ENCODE measurements around the gene NEURL1B. TPM values are rescaled to one million over a fixed set of nuclear protein-coding genes. Genes with fewer than 3 reads are reported as not detected.

The NEURL1B gene
- total RNA-seq, 1 donor from 2014 or later, result 9.8 TPM

DNA sequence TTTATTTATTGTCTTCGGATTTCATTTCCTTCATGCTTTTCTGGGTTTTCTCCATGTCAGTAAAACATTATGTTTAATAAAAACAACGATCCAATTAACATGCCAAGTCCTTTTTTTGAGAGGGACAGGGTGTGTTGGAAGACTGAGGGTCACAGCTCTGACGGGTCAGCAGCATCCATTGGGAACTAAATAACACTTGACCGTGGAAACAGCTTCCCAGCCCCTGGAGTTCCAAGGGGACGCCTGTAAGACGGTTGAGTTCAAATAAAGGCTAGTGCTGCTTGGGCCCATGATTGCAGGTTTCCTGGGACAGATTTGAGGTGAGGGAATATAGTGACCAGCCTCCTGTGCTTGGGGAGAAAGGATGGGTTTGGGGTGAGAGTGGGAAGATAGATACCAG is 30.4 kb upstream of the NEURL1B start:
- Histone ChIP-seq H3K4me2 (ENCODE audit: low read length) (no peak overlapping the region), H3K4me1 (ENCODE audit: insufficient read depth, low read length) (no peaks in the 10 kb centered on the region), H3K79me2 (ENCODE audit: insufficient read depth, low read length) (no peaks in the 10 kb centered on the region), H3K27ac (ENCODE audit: low read depth, low read length) (no peak overlapping the region), H3K9ac (ENCODE audit: low read length) (no peak overlapping the region), H3K27me3 (ENCODE audit: insufficient read depth, low read length) (peaks cover 10% of the 10 kb centered on the region), H2AFZ (ENCODE audit: low read depth, low read length) (no peak overlapping the region), H3K9me3 (ENCODE audit: insufficient read depth, low read depth, low read length) (peaks cover 3% of the 10 kb centered on the region), H3K4me3 (ENCODE audit: insufficient read depth, low read depth, low read length) (no peak overlapping the region), H4K20me1 (ENCODE audit: insufficient read depth, low read length) (no peaks in the 10 kb centered on the region), H3K36me3 (ENCODE audit: insufficient read depth, low read length) (no peaks in the 10 kb centered on the region)
- Mint-ChIP-seq H3K27ac (ENCODE audit: unreplicated experiment) (no peak overlapping the region), H3K4me1 (ENCODE audit: low read depth, unreplicated experiment) (no peaks in the 10 kb centered on the region), H3K36me3 (ENCODE audit: low read depth, unreplicated experiment) (no peaks in the 10 kb centered on the region), H3K4me3 (ENCODE audit: unreplicated experiment) (no peak overlapping the region), H3K27me3 (ENCODE audit: low read depth, unreplicated experiment) (peaks cover 21% of the 10 kb centered on the region), H3K9me3 (ENCODE audit: unreplicated experiment) (peaks cover 19% of the 10 kb centered on the region)
- DNase-seq (ENCODE audit: low read depth) (no peak), FAIRE-seq (no peak)
- no peak for TF ChIP-seq EZH2 (IDR thresholded peaks at IDR 0.05; ENCODE audit: insufficient read depth, low read length)
- TF ChIP-seq, protein P1, sequence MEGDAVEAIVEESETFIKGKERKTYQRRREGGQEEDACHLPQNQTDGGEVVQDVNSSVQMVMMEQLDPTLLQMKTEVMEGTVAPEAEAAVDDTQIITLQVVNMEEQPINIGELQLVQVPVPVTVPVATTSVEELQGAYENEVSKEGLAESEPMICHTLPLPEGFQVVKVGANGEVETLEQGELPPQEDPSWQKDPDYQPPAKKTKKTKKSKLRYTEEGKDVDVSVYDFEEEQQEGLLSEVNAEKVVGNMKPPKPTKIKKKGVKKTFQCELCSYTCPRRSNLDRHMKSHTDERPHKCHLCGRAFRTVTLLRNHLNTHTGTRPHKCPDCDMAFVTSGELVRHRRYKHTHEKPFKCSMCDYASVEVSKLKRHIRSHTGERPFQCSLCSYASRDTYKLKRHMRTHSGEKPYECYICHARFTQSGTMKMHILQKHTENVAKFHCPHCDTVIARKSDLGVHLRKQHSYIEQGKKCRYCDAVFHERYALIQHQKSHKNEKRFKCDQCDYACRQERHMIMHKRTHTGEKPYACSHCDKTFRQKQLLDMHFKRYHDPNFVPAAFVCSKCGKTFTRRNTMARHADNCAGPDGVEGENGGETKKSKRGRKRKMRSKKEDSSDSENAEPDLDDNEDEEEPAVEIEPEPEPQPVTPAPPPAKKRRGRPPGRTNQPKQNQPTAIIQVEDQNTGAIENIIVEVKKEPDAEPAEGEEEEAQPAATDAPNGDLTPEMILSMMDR (IDR thresholded peaks at IDR 0.05; ENCODE audit: insufficient read depth, low read depth, low read length), result no peak

DNA sequence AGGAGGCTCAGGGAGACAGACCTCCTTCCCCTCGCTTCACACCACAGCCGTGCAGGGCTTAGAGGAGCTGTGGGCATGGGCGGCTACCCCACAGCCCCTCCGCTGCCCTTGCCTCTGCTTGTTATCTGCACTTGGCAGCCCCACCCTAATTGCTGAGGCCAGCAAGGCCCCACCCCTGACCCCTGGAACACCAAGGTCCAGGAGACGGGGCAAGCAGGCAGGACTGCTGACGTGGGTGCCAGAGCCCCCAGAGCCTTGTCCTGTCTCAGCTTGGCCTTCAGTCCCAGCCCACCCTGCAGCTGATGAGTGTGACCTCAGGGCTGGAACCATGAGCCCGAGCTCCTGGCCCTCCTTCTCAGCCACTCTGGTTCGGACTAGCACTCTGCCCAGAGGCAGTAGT is 29.1 kb upstream of the NEURL1B start:
- Mint-ChIP-seq H3K4me1 (ENCODE audit: low read depth, unreplicated experiment) (no peaks in the 10 kb centered on the region), H3K36me3 (ENCODE audit: low read depth, unreplicated experiment) (no peaks in the 10 kb centered on the region), H3K27ac (ENCODE audit: unreplicated experiment) (no peak overlapping the region), H3K4me3 (ENCODE audit: unreplicated experiment) (no peak overlapping the region), H3K9me3 (ENCODE audit: unreplicated experiment) (peaks cover 13% of the 10 kb centered on the region), H3K27me3 (ENCODE audit: low read depth, unreplicated experiment) (peaks cover 21% of the 10 kb centered on the region)
- TF ChIP-seq, protein P1 (IDR thresholded peaks at IDR 0.05; ENCODE audit: insufficient read depth, low read depth, low read length), result no peak
- TF ChIP-seq EZH2 (IDR thresholded peaks at IDR 0.05; ENCODE audit: insufficient read depth, low read length), result no peak
- Histone ChIP-seq H3K4me1 (ENCODE audit: insufficient read depth, low read length) (no peaks in the 10 kb centered on the region), H3K9ac (ENCODE audit: low read length) (no peak overlapping the region), H4K20me1 (ENCODE audit: insufficient read depth, low read length) (no peaks in the 10 kb centered on the region), H3K4me2 (ENCODE audit: low read length) (no peak overlapping the region), H3K27me3 (ENCODE audit: insufficient read depth, low read length) (peaks cover 8% of the 10 kb centered on the region), H3K4me3 (ENCODE audit: insufficient read depth, low read depth, low read length) (no peak overlapping the region), H3K36me3 (ENCODE audit: insufficient read depth, low read length) (no peaks in the 10 kb centered on the region), H2AFZ (ENCODE audit: low read depth, low read length) (no peak overlapping the region), H3K9me3 (ENCODE audit: insufficient read depth, low read depth, low read length) (no peaks in the 10 kb centered on the region), H3K27ac (ENCODE audit: low read depth, low read length) (no peak overlapping the region), H3K79me2 (ENCODE audit: insufficient read depth, low read length) (no peaks in the 10 kb centered on the region)
- no peak for FAIRE-seq
- DNase-seq (ENCODE audit: low read depth), result no peak

DNA sequence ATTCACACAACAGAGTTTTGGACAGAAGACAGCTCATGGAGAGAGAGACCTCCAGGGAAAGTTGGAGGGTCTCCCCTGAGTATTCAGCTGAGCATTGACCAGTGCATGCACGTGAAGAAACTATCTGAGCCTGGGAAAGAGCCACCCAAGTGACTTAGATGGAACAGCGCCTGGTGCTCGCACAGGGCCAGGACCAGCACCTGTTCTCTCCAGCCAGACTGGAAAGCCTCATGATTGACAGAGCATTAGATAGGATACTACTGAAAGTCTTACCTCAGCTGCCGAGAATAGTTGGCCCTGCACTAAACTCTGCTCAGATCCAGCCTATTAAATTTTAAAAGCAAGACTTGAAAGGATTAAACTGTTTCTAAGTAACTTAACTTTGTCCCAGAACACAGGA is 28.3 kb upstream of the NEURL1B start:
- H3K4me2 ChIP-seq (ENCODE audit: low read length), result no peak overlapping the region
- no peaks in the 10 kb centered on the region for H3K36me3 Mint-ChIP-seq (ENCODE audit: low read depth, unreplicated experiment)
- no peaks in the 10 kb centered on the region for H3K79me2 ChIP-seq (ENCODE audit: insufficient read depth, low read length)
- FAIRE-seq, result no peak
- H2AFZ ChIP-seq (ENCODE audit: low read depth, low read length), result no peak overlapping the region
- H3K4me3 ChIP-seq (ENCODE audit: insufficient read depth, low read depth, low read length), result no peak overlapping the region
- no peak overlapping the region for H3K4me3 Mint-ChIP-seq (ENCODE audit: unreplicated experiment)
- no peaks in the 10 kb centered on the region for H3K9me3 ChIP-seq (ENCODE audit: insufficient read depth, low read depth, low read length)
- no peak for DNase-seq (ENCODE audit: low read depth)
- H4K20me1 ChIP-seq (ENCODE audit: insufficient read depth, low read length), result no peaks in the 10 kb centered on the region
- H3K36me3 ChIP-seq (ENCODE audit: insufficient read depth, low read length), result no peaks in the 10 kb centered on the region
- H3K4me1 ChIP-seq (ENCODE audit: insufficient read depth, low read length), result no peaks in the 10 kb centered on the region
- no peak overlapping the region for H3K9ac ChIP-seq (ENCODE audit: low read length)
- H3K9me3 Mint-ChIP-seq (ENCODE audit: unreplicated experiment), result peaks cover 10% of the 10 kb centered on the region
- no peak overlapping the region for H3K27ac ChIP-seq (ENCODE audit: low read depth, low read length)
- H3K27me3 ChIP-seq (ENCODE audit: insufficient read depth, low read length), result peaks cover 3% of the 10 kb centered on the region
- H3K27me3 Mint-ChIP-seq (ENCODE audit: low read depth, unreplicated experiment), result peaks cover 18% of the 10 kb centered on the region
- TF ChIP-seq EZH2 (IDR thresholded peaks at IDR 0.05; ENCODE audit: insufficient read depth, low read length), result no peak
- no peak overlapping the region for H3K27ac Mint-ChIP-seq (ENCODE audit: unreplicated experiment)
- no peaks in the 10 kb centered on the region for H3K4me1 Mint-ChIP-seq (ENCODE audit: low read depth, unreplicated experiment)
